ENCODE results near the gene NCCRP1.

NCCRP1 gene

DNA sequence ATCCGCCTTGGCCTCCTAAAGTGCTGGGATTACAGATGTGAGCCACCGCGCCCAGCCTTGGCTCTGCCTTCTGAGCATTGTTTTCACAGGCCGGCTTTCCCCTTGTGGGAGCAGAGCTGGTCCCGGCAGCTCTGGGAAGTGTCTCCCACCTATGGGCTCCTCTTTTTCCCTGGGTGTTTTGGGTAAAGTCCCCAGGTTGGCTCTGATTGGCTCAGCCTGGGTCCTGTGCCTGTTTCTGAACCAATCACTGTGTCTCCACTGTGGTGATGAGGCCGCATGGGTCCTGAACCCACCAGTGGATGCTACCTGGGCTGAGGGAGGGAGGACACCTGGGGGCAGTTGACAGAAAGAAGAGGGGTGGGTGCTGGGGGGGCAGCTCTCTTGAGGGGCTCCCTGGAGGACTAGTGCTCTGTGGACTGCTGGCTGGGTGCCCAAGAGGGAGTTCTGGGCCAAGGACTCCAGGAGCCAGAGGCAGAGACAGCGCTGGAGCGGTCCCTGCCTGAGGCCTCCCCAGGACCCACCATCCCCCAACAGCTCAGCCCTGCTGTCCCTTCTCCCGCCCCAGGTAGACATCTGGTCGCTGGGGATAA, 19.6 kb upstream of the NCCRP1 start:
- no peak for TF ChIP-seq EZH2phosphoT487 (IDR thresholded peaks at IDR 0.05; ENCODE audit: borderline replicate concordance, low read length)
- TF ChIP-seq, protein P1, sequence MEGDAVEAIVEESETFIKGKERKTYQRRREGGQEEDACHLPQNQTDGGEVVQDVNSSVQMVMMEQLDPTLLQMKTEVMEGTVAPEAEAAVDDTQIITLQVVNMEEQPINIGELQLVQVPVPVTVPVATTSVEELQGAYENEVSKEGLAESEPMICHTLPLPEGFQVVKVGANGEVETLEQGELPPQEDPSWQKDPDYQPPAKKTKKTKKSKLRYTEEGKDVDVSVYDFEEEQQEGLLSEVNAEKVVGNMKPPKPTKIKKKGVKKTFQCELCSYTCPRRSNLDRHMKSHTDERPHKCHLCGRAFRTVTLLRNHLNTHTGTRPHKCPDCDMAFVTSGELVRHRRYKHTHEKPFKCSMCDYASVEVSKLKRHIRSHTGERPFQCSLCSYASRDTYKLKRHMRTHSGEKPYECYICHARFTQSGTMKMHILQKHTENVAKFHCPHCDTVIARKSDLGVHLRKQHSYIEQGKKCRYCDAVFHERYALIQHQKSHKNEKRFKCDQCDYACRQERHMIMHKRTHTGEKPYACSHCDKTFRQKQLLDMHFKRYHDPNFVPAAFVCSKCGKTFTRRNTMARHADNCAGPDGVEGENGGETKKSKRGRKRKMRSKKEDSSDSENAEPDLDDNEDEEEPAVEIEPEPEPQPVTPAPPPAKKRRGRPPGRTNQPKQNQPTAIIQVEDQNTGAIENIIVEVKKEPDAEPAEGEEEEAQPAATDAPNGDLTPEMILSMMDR (IDR thresholded peaks at IDR 0.05; ENCODE audit: low read depth, low read length, poor library complexity, severe bottlenecking): no peak
- H3K36me3 ChIP-seq (ENCODE audit: control insufficient read depth, low read length): no peaks in the 10 kb centered on the region
- H3F3A ChIP-seq (ENCODE audit: control insufficient read depth, insufficient read depth): no peaks in the 10 kb centered on the region
- H4K20me1 ChIP-seq (ENCODE audit: control insufficient read depth, insufficient read depth, low read depth, low read length): no peaks in the 10 kb centered on the region
- H3K27ac ChIP-seq (ENCODE audit: low read depth, low read length): no peak overlapping the region
- H3K4me1 ChIP-seq (ENCODE audit: control insufficient read depth, low read length): no peaks in the 10 kb centered on the region
- H3K27me3 ChIP-seq (ENCODE audit: control insufficient read depth, low read length): no peaks in the 10 kb centered on the region
- H3K4me3 ChIP-seq (ENCODE audit: low read length): no peak overlapping the region
- H3K9me3 ChIP-seq (ENCODE audit: control insufficient read depth, insufficient read depth, low read length): no peaks in the 10 kb centered on the region
- no peaks in the 10 kb centered on the region for H3K79me2 ChIP-seq (ENCODE audit: control insufficient read depth, low read length)
- H3K9me2 ChIP-seq (replicated peaks; ENCODE audit: control insufficient read depth, low read length): no peaks in the 10 kb centered on the region
- no peak overlapping the region for H3K4me2 ChIP-seq (ENCODE audit: low read length)

DNA sequence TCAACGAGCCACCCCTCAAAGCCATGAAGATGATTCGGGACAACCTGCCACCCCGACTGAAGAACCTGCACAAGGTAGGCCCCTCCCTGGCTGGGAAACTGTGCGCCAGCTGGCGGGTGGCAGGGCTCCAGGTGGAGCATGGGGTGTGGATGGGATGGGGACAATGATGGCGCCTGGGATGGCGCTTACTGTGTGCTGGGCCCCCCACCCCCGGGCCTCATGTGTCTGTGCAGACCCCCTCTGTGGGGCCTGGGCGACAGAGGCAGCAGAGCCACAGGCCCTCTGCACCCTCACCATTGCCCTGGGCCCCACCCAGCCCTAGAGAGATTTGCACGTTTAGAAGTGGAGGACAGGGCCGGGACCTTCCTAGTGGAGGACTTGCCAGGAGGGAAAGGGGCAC, 19.0 kb upstream of the NCCRP1 start:
- H3K9me2 ChIP-seq (replicated peaks; ENCODE audit: control insufficient read depth, low read length): no peaks in the 10 kb centered on the region
- no peaks in the 10 kb centered on the region for H3K27me3 ChIP-seq (ENCODE audit: control insufficient read depth, low read length)
- no peak overlapping the region for H3K4me2 ChIP-seq (ENCODE audit: low read length)
- no peaks in the 10 kb centered on the region for H3K36me3 ChIP-seq (ENCODE audit: control insufficient read depth, low read length)
- no peaks in the 10 kb centered on the region for H3K9me3 ChIP-seq (ENCODE audit: control insufficient read depth, insufficient read depth, low read length)
- no peaks in the 10 kb centered on the region for H3K4me1 ChIP-seq (ENCODE audit: control insufficient read depth, low read length)
- no peaks in the 10 kb centered on the region for H3K79me2 ChIP-seq (ENCODE audit: control insufficient read depth, low read length)
- no peak overlapping the region for H3K4me3 ChIP-seq (ENCODE audit: low read length)
- TF ChIP-seq, protein P1 (IDR thresholded peaks at IDR 0.05; ENCODE audit: low read depth, low read length, poor library complexity, severe bottlenecking): no peak
- TF ChIP-seq EZH2phosphoT487 (IDR thresholded peaks at IDR 0.05; ENCODE audit: borderline replicate concordance, low read length): no peak
- no peaks in the 10 kb centered on the region for H4K20me1 ChIP-seq (ENCODE audit: control insufficient read depth, insufficient read depth, low read depth, low read length)
- H3F3A ChIP-seq (ENCODE audit: control insufficient read depth, insufficient read depth): no peaks in the 10 kb centered on the region
- H3K27ac ChIP-seq (ENCODE audit: low read depth, low read length): no peak overlapping the region

DNA sequence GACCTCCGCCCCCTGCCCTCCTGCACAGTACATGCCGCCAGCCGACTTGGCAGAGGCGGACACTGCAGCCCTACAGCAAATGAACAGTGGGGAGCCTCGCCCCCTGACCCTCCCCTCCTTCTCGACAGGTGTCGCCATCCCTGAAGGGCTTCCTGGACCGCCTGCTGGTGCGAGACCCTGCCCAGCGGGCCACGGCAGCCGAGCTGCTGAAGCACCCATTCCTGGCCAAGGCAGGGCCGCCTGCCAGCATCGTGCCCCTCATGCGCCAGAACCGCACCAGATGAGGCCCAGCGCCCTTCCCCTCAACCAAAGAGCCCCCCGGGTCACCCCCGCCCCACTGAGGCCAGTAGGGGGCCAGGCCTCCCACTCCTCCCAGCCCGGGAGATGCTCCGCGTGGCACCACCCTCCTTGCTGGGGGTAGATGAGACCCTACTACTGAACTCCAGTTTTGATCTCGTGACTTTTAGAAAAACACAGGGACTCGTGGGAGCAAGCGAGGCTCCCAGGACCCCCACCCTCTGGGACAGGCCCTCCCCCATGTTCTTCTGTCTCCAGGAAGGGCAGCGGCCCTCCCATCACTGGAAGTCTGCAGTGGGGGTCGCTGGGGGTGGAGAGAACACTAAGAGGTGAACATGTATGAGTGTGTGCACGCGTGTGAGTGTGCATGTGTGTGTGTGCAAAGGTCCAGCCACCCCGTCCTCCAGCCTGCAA, 18.3 kb upstream of the NCCRP1 start:
- no peaks in the 10 kb centered on the region for H3F3A ChIP-seq (ENCODE audit: control insufficient read depth, insufficient read depth)
- no peaks in the 10 kb centered on the region for H3K4me1 ChIP-seq (ENCODE audit: control insufficient read depth, low read length)
- no peaks in the 10 kb centered on the region for H4K20me1 ChIP-seq (ENCODE audit: control insufficient read depth, insufficient read depth, low read depth, low read length)
- H3K9me3 ChIP-seq (ENCODE audit: control insufficient read depth, insufficient read depth, low read length): no peaks in the 10 kb centered on the region
- H3K4me2 ChIP-seq (ENCODE audit: low read length): no peak overlapping the region
- H3K36me3 ChIP-seq (ENCODE audit: control insufficient read depth, low read length): no peaks in the 10 kb centered on the region
- H3K27ac ChIP-seq (ENCODE audit: low read depth, low read length): no peak overlapping the region
- H3K27me3 ChIP-seq (ENCODE audit: control insufficient read depth, low read length): no peaks in the 10 kb centered on the region
- TF ChIP-seq EZH2phosphoT487 (IDR thresholded peaks at IDR 0.05; ENCODE audit: borderline replicate concordance, low read length): no peak
- TF ChIP-seq, protein P1 (IDR thresholded peaks at IDR 0.05; ENCODE audit: low read depth, low read length, poor library complexity, severe bottlenecking): no peak
- H3K4me3 ChIP-seq (ENCODE audit: low read length): no peak overlapping the region
- H3K79me2 ChIP-seq (ENCODE audit: control insufficient read depth, low read length): no peaks in the 10 kb centered on the region
- H3K9me2 ChIP-seq (replicated peaks; ENCODE audit: control insufficient read depth, low read length): no peaks in the 10 kb centered on the region
